Naive thymus-derived CD4-positive, alpha-beta T cell (primary cell): ENCODE measurements around the gene ETFB. TPM values are rescaled to one million over a fixed set of nuclear protein-coding genes. Genes with fewer than 3 reads are reported as not detected.
A peak's percentile ranks its signal among the peaks of the same experiment; 100 is the strongest.

ENCODE experiments used
- ATAC-seq: fragments of 150-1000 bp; cut with Tn5 transposase; 2 replicates; pipeline ENCODE4 v1.10.0; 2021; ENCODE audit warnings: mild to moderate bottlenecking, moderate library complexity
- CTCF ChIA-PET: fragments of 350-600 bp; sonication (Branson Sonifier 250); formaldehyde crosslinking; loops from one replicate; lab custom pipeline; 2021; ENCODE audit warnings: antibody characterized with exemption; lab: Charles Lee
- POLR2A ChIA-PET: fragments of 350-600 bp; sonication (Branson Sonifier 250); formaldehyde crosslinking; loops from one replicate; lab custom pipeline; 2021; ENCODE audit warnings: antibody characterized with exemption, inconsistent platforms; lab: Charles Lee
- DNase-seq, 9 donors: peaks; one replicate each; pipeline versions ENCODE4 v3.0.0 to v3.0.0-alpha.2; 2020 to 2022; ENCODE audit warnings: mixed read lengths in 1 of 9
- H3K27ac ChIP-seq: one replicate; pipeline ENCODE4 v1.7.0; 2013; ENCODE audit warnings: mild to moderate bottlenecking, low read depth, low read length, moderate library complexity
- H3K27me3 ChIP-seq, 2 donors: one replicate each; pipeline ENCODE4 v1.7.0; 2013; ENCODE audit warnings: low read length in 2 of 2, mild to moderate bottlenecking in 2 of 2, moderate library complexity in 2 of 2; ENCODE audit not compliant: control insufficient read depth in 2 of 2, insufficient read depth in 2 of 2
- H3K36me3 ChIP-seq, 3 experiments: 1 replicate in 2 of 3; 2 replicates in 1 of 3; pipeline ENCODE4 v1.7.0; 2013; ENCODE audit warnings: low read length in 3 of 3, mild to moderate bottlenecking in 3 of 3, moderate library complexity in 1 of 3; ENCODE audit not compliant: insufficient read depth in 3 of 3, control insufficient read depth in 2 of 3
- H3K4me1 ChIP-seq, 2 donors: one replicate each; pipeline ENCODE4 v1.7.0; 2013; ENCODE audit warnings: low read length in 2 of 2, mild to moderate bottlenecking in 2 of 2, moderate library complexity in 1 of 2; ENCODE audit not compliant: control insufficient read depth in 2 of 2, insufficient read depth in 2 of 2
- H3K4me3 ChIP-seq: 2 replicates; pipeline ENCODE4 v1.7.0; 2013; ENCODE audit warnings: mild to moderate bottlenecking, low read length
- H3K9me3 ChIP-seq, 3 experiments: 1 replicate in 2 of 3; 2 replicates in 1 of 3; pipeline ENCODE4 v1.7.0; 2013; ENCODE audit warnings: low read length in 3 of 3; ENCODE audit not compliant: control insufficient read depth in 2 of 3
- H3K27ac Mint-ChIP-seq, 9 donors: one replicate each; pipeline ENCODE4 v1.8.0; 2020 to 2022; ENCODE audit warnings: mixed read lengths in 9 of 9, mild to moderate bottlenecking in 8 of 9, moderate library complexity in 5 of 9, inconsistent platforms in 2 of 9
- H3K27me3 Mint-ChIP-seq, 5 donors: one replicate each; pipeline ENCODE4 v1.8.0; 2021 to 2022; ENCODE audit warnings: mixed read lengths in 5 of 5, mild to moderate bottlenecking in 1 of 5
- H3K36me3 Mint-ChIP-seq, 5 donors: one replicate each; pipeline ENCODE4 v1.8.0; 2020 to 2022; ENCODE audit warnings: mixed read lengths in 5 of 5, mild to moderate bottlenecking in 3 of 5, inconsistent platforms in 1 of 5
- H3K4me1 Mint-ChIP-seq, 7 donors: one replicate each; pipeline ENCODE4 v1.8.0; 2020 to 2022; ENCODE audit warnings: mixed read lengths in 7 of 7, mild to moderate bottlenecking in 3 of 7, inconsistent platforms in 1 of 7
- H3K4me3 Mint-ChIP-seq, 10 donors: one replicate each; pipeline ENCODE4 v1.8.0; 2020 to 2022; ENCODE audit warnings: mild to moderate bottlenecking in 10 of 10, mixed read lengths in 10 of 10, moderate library complexity in 6 of 10, inconsistent platforms in 2 of 10
- H3K9me3 Mint-ChIP-seq, 11 donors: one replicate each; pipeline ENCODE4 v1.8.0; 2020 to 2022; ENCODE audit warnings: mixed read lengths in 11 of 11, mild to moderate bottlenecking in 4 of 11, inconsistent platforms in 1 of 11, moderate library complexity in 1 of 11
- intact Hi-C, 2 donors: fragments of 100-400 bp; cut with micrococcal nuclease; formaldehyde crosslinking; loops; one replicate each; pipeline ENCODE4 v1.15.1; 2023
- polyA plus RNA-seq, 2 donors: library from polyadenylated mRNA; unstranded; fragments of 300-500 nt; fragmentation: Illumina TruSeq; gene quantifications; one replicate each; pipeline ENCODE4 v1.2.3, GENCODE V29; 2021
- total RNA-seq, 6 experiments: library from RNA in 5 of 6; stranded (reverse) in 5 of 6; gene quantifications; 1 replicate in 5 of 6; 2 replicates in 1 of 6; pipeline ENCODE4 v1.2.3 and lab custom pipeline; 2021 to 2026

The ETFB gene
- total and polyA plus RNA-seq, 7 experiments from 2014 or later, result 31.8 to 90.3 (median 51.0) TPM

GRCh38 chr19:51301266-51301665, 64.9 kb downstream of the ETFB start:
- H3K4me1 Mint-ChIP-seq, result peaks cover 0 to 1% (median 0%) of the 10 kb centered on the region in 7 donors
- no peaks in the 10 kb centered on the region for H3K27me3 ChIP-seq
- H3K9me3 ChIP-seq, result peaks cover 0 to 4% (median 0%) of the 10 kb centered on the region in 3 experiments
- no peak overlapping the region for H3K27ac ChIP-seq
- H3K4me3 ChIP-seq, result no peak overlapping the region
- no peak for DNase-seq
- peaks cover 0 to 32% (median 23%) of the 10 kb centered on the region in 5 donors for H3K27me3 Mint-ChIP-seq
- no peak for ATAC-seq
- H3K36me3 Mint-ChIP-seq, result peaks cover 0 to 8% (median 0%) of the 10 kb centered on the region in 5 donors
- intact Hi-C loops, result no loop called here
- POLR2A ChIA-PET, result no interaction called here
- no peak overlapping the region for H3K27ac Mint-ChIP-seq
- H3K4me3 Mint-ChIP-seq, result no peak overlapping the region
- CTCF ChIA-PET, result no interaction called here
- no peaks in the 10 kb centered on the region for H3K4me1 ChIP-seq
- peaks cover 0 to 52% (median 7%) of the 10 kb centered on the region in 11 donors for H3K9me3 Mint-ChIP-seq
- no peaks in the 10 kb centered on the region for H3K36me3 ChIP-seq

GRCh38 chr19:51297406-51297805, 68.8 kb downstream of the ETFB start:
- peaks cover 0 to 1% (median 0%) of the 10 kb centered on the region in 7 donors for H3K4me1 Mint-ChIP-seq
- no peak overlapping the region for H3K4me3 Mint-ChIP-seq
- peaks cover 0 to 35% (median 12%) of the 10 kb centered on the region in 5 donors for H3K27me3 Mint-ChIP-seq
- Histone ChIP-seq H3K36me3 (no peaks in the 10 kb centered on the region), H3K27ac (no peak overlapping the region), H3K27me3 (no peaks in the 10 kb centered on the region), H3K4me1 (no peaks in the 10 kb centered on the region), H3K9me3 (no peaks in the 10 kb centered on the region), H3K4me3 (no peak overlapping the region)
- no peaks in the 10 kb centered on the region for H3K36me3 Mint-ChIP-seq
- no peak overlapping the region for H3K27ac Mint-ChIP-seq
- ATAC-seq, result no peak
- H3K9me3 Mint-ChIP-seq, result peaks cover 0 to 15% (median 2%) of the 10 kb centered on the region in 11 donors
- POLR2A ChIA-PET, result no interaction called here
- no peak for DNase-seq
- intact Hi-C loops, result no loop called here
- CTCF ChIA-PET, result no interaction called here

- H3K36me3 Mint-ChIP-seq, result peaks cover 0 to under 1% (median 0%) of the 10 kb centered on the region in 5 donors
- H3K4me3 ChIP-seq, result no peak overlapping the region
- H3K27ac Mint-ChIP-seq, result no peak overlapping the region
- peaks cover 0 to 6% (median 1%) of the 10 kb centered on the region in 11 donors for H3K9me3 Mint-ChIP-seq
- no peak overlapping the region for H3K27ac ChIP-seq
- ChIA-PET CTCF (no interaction called here), POLR2A (no interaction called here)
- peaks cover 0 to 32% (median 7%) of the 10 kb centered on the region in 5 donors for H3K27me3 Mint-ChIP-seq
- intact Hi-C loops, result no loop called here
- DNase-seq, result no peak
- no peak overlapping the region for H3K4me3 Mint-ChIP-seq
- ATAC-seq, result no peak
- H3K4me1 ChIP-seq, result no peaks in the 10 kb centered on the region
- no peaks in the 10 kb centered on the region for H3K36me3 ChIP-seq
- no peaks in the 10 kb centered on the region for H3K27me3 ChIP-seq
- H3K4me1 Mint-ChIP-seq, result peaks cover 0 to 1% (median 0%) of the 10 kb centered on the region in 7 donors
- H3K9me3 ChIP-seq, result no peaks in the 10 kb centered on the region
Measured at GRCh38 chr19:51296336-51297093, 69.7 kb downstream of the ETFB start.

GRCh38 chr19:51295382-51296126, 70.6 kb downstream of the ETFB start:
- no peak for DNase-seq
- H3K9me3 Mint-ChIP-seq, result peaks cover 0 to 3% (median 0%) of the 10 kb centered on the region in 11 donors
- intact Hi-C loops, result no loop called here
- peaks cover 0 to 4% (median 0%) of the 10 kb centered on the region in 5 donors for H3K36me3 Mint-ChIP-seq
- H3K4me3 Mint-ChIP-seq, result peak overlapping the region in 1 of 10 donors; percentile 29
- POLR2A ChIA-PET, result no interaction called here
- H3K27me3 ChIP-seq, result no peaks in the 10 kb centered on the region
- ATAC-seq, result no peak
- no peaks in the 10 kb centered on the region for H3K4me1 ChIP-seq
- peaks cover 0 to 1% (median 0%) of the 10 kb centered on the region in 7 donors for H3K4me1 Mint-ChIP-seq
- H3K27ac ChIP-seq, result no peak overlapping the region
- CTCF ChIA-PET, result no interaction called here
- H3K4me3 ChIP-seq, result no peak overlapping the region
- H3K9me3 ChIP-seq, result no peaks in the 10 kb centered on the region
- H3K36me3 ChIP-seq, result no peaks in the 10 kb centered on the region
- H3K27me3 Mint-ChIP-seq, result peaks cover 0 to 32% (median 6%) of the 10 kb centered on the region in 5 donors
- peak overlapping the region in 1 of 9 donors; percentile 32 for H3K27ac Mint-ChIP-seq

Other genes starting within 250 kb of the ETFB start
- 10 to 100 TPM in 1 of 5 experiments, 1 to 10 TPM in 3, under 1 TPM in 1; 0.34 to 26.8 (median 2.2) TPM for gene SIGLEC9, start 241.5 kb downstream of the ETFB start, total RNA-seq
- gene SIGLEC9, start 241.5 kb downstream of the ETFB start, polyA plus RNA-seq, result under 1 TPM; 0.46 to 0.69 TPM
- 10 to 100 TPM in 1 of 5 experiments, under 1 TPM in 3, not detected in 1; 0.67 to 10.3 (median 0.83) TPM for gene SIGLEC7, start 224.1 kb downstream of the ETFB start, total RNA-seq
- under 1 TPM in 1 of 2 donors, not detected in 1; 0.25 TPM for gene SIGLEC7, start 224.1 kb downstream of the ETFB start, polyA plus RNA-seq
- gene CD33, start 141.3 kb downstream of the ETFB start, total RNA-seq, result 10 to 100 TPM in 2 of 5 experiments, 1 to 10 TPM in 1, under 1 TPM in 2; 0.51 to 59.2 (median 5.0) TPM
- gene CD33, start 141.3 kb downstream of the ETFB start, polyA plus RNA-seq, result not detected
- not detected for gene SIGLECL1, start 115.3 kb downstream of the ETFB start, total RNA-seq
- not detected for gene SIGLECL1, start 115.3 kb downstream of the ETFB start, polyA plus RNA-seq
- not detected for gene IGLON5, start 54.7 kb downstream of the ETFB start, total RNA-seq
- not detected for gene IGLON5, start 54.7 kb downstream of the ETFB start, polyA plus RNA-seq
- gene VSIG10L, start 24.2 kb downstream of the ETFB start, total RNA-seq, result 1 to 10 TPM in 1 of 5 experiments, under 1 TPM in 3, not detected in 1; 0.13 to 1.1 (median 0.44) TPM
- not detected for gene VSIG10L, start 24.2 kb downstream of the ETFB start, polyA plus RNA-seq
- 10 to 100 TPM in 1 of 5 experiments, 1 to 10 TPM in 1, under 1 TPM in 1, not detected in 2; 0.32 to 13.3 (median 4.4) TPM for gene CLDND2, start 2.6 kb upstream of the ETFB start, total RNA-seq
- gene CLDND2, start 2.6 kb upstream of the ETFB start, polyA plus RNA-seq, result not detected
- gene NKG7, start 6.3 kb upstream of the ETFB start, total RNA-seq, result 100 to 1,000 TPM in 1 of 5 experiments, 10 to 100 TPM in 2, 1 to 10 TPM in 2; 3.9 to 336 (median 62.3) TPM
- gene NKG7, start 6.3 kb upstream of the ETFB start, polyA plus RNA-seq, result 1 to 10 TPM; 8.9 to 9.8 TPM
- 1 to 10 TPM in 1 of 5 experiments, not detected in 4; 1.2 TPM for gene LIM2, start 21.6 kb upstream of the ETFB start, total RNA-seq
- not detected for gene LIM2, start 21.6 kb upstream of the ETFB start, polyA plus RNA-seq
- not detected for gene C19orf84, start 24.2 kb upstream of the ETFB start, total RNA-seq
- gene C19orf84, start 24.2 kb upstream of the ETFB start, polyA plus RNA-seq, result not detected
- 10 to 100 TPM in 1 of 5 experiments, 1 to 10 TPM in 1, under 1 TPM in 3; 0.16 to 36.5 (median 0.65) TPM for gene SIGLEC10, start 51.3 kb upstream of the ETFB start, total RNA-seq
- gene SIGLEC10, start 51.3 kb upstream of the ETFB start, polyA plus RNA-seq, result under 1 TPM; 0.06 to 0.07 TPM
- not detected for gene SIGLEC8, start 92.1 kb upstream of the ETFB start, total RNA-seq
- gene SIGLEC8, start 92.1 kb upstream of the ETFB start, polyA plus RNA-seq, result not detected
- gene CEACAM18, start 112.2 kb upstream of the ETFB start, total RNA-seq, result not detected
- not detected for gene CEACAM18, start 112.2 kb upstream of the ETFB start, polyA plus RNA-seq
- under 1 TPM in 3 of 5 experiments, not detected in 2; 0.21 to 0.29 (median 0.27) TPM for gene SIGLEC12, start 135.4 kb upstream of the ETFB start, total RNA-seq
- gene SIGLEC12, start 135.4 kb upstream of the ETFB start, polyA plus RNA-seq, result under 1 TPM in 1 of 2 donors, not detected in 1; 0.09 TPM
- gene SIGLEC6, start 165.3 kb upstream of the ETFB start, total RNA-seq, result 1 to 10 TPM in 1 of 5 experiments, under 1 TPM in 4; 0.46 to 2.5 (median 0.64) TPM
- gene SIGLEC6, start 165.3 kb upstream of the ETFB start, polyA plus RNA-seq, result not detected
- 10 to 100 TPM in 3 of 5 experiments, 1 to 10 TPM in 2; 6.8 to 19.1 (median 10.2) TPM for gene ZNF175, start 204.9 kb upstream of the ETFB start, total RNA-seq
- 1 to 10 TPM; 2.6 to 4.8 TPM for gene ZNF175, start 204.9 kb upstream of the ETFB start, polyA plus RNA-seq